Kidney glomerular epithelial cell (primary cell): Measurements from ENCODE around the gene HTT-AS.

Experiments used
- DNase-seq: peaks from one replicate; lab custom pipeline; 2025; lab: John Stamatoyannopoulos, UW

Gene HTT-AS

GRCh38 chr4:3030566-3031356 is 43.6 kb downstream of the HTT-AS start:
- DNase-seq: no peak

DNA sequence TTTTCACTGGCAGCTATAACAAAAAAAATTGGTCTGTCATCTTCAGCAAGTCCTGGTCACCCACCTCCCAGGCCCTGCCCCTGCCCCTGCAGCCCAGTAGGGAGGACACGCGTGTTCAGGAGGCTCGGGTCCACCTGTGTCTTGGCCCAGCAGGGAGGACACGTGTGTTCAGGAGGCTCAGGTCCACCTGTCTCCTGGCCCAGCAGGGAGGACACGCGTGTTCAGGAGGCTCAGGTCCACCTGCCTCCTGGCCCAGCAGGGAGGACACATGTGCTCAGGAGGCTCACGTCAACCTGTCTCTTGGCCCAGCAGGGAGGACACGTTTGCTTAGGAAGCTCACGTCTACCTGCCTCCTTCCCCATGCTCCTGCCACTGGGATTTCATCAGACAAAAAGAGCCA is 44.9 kb downstream of the HTT-AS start:
- DNase-seq: no peak

DNA sequence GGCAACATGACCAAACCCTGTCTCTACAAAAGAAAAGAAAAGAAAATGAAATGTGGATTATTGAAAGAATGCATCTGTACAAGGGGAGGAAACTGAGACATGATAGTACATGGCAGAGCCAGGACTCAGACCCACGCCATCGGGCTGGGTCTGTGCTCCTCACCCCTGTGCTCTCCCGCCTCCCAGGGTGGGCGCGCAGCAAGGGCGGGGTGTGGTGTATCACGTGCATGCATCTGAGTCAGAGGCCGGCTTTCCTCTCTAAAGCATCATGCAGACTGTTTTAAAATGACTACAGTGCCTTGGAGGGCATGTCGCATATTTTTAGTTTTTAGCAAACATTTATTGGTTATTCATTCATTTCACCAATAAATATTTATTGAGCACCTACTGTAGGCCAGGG is 47.8 kb downstream of the HTT-AS start:
- DNase-seq: no peak

- DNase-seq: no peak
Observed at GRCh38 chr4:3025881-3026280, 48.5 kb downstream of the HTT-AS start.

DNA sequence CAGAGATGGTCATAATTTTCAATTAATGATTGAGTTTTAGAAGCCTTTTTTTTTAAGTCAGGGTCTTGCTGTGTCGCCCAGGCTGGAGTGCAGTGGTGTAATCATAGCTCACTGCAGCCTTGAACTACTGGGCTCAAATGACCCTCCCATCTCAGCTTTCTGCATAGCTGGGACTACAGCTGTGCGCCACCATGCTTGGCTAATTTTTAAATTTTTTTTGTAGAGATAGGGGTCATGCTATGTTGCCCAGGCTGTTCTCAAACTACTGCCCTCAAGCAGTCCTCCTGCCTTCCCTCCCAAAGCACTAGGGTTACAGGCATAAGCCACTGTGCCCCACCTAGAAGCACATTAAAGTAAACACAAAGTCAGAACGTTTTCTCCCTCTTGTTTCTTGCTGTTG is 51.7 kb downstream of the HTT-AS start:
- DNase-seq: no peak

- no peak for DNase-seq
Observed at GRCh38 chr4:3022112-3022511, 52.2 kb downstream of the HTT-AS start.

GRCh38 chr4:3021627-3022026 is 52.7 kb downstream of the HTT-AS start:
- DNase-seq: no peak

DNA sequence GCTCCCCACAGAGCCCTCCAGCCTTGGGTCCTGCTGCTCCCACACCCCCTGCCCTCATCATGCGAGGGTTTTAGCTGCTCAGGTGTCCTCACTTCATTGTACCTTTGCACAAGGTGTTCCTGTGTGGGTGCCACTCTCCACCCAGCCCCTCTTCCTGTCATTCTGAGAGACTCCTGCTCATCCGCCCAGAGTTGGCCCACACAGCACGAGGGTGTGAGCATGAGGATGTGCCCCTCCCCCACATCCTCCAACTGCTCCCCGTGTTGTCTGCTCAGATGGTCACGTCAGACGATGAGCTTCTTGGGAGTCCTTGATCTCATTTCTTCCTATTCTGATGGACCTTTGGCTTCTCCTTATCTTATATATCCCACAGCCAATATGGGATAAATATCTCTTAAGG is 53.2 kb downstream of the HTT-AS start:
- DNase-seq: no peak

DNA sequence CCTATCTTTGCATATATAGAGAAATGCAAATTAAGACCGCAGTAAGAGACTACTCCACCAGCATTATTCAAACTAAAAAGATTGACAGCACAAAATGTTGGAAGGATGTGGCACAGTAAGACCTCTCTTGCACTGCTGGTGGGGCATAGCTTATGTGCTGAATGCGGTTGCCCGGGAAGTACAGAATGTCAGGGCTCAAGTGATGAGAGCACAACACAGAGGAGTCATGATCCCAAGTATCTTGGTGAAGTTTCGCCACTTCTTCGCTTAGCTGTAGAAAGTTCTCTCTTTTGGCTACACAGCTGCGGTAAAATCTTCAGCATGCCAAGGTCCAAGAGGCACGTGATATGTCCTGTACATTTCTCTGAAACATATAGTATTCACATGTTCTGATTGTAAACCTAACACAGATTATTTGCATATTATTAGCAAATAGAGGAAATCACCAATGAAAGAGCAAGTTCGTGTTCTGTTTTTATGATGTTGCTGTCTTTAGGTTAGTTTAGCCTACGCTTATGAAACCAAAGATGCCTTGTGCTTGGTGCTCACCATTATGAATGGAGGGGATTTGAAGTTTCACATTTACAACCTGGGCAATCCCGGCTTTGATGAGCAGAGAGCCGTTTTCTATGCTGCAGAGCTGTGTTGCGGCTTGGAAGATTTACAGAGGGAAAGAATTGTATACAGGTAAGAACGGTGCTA is 55.0 kb downstream of the HTT-AS start:
- no peak for DNase-seq

- no peak for DNase-seq
Observed at GRCh38 chr4:3017504-3017903, 56.8 kb downstream of the HTT-AS start.

GRCh38 chr4:3016961-3017360 is 57.4 kb downstream of the HTT-AS start:
- DNase-seq: no peak

GRCh38 chr4:3013839-3014350 is 60.4 kb downstream of the HTT-AS start:
- DNase-seq: no peak
